Hepatic stellate cell (primary cell): Measurements from ENCODE around the gene KRTAP5-11.
"Not testable (repeated sequence)": the region's sequence is repeated elsewhere in the genome, so short reads cannot be mapped to it uniquely, and the experiment has no call there.

Experiments
- DNase-seq: peaks from one replicate; pipeline ENCODE4 v3.0.0; 2011; ENCODE audit warnings: low spot score

KRTAP5-11 gene

DNA sequence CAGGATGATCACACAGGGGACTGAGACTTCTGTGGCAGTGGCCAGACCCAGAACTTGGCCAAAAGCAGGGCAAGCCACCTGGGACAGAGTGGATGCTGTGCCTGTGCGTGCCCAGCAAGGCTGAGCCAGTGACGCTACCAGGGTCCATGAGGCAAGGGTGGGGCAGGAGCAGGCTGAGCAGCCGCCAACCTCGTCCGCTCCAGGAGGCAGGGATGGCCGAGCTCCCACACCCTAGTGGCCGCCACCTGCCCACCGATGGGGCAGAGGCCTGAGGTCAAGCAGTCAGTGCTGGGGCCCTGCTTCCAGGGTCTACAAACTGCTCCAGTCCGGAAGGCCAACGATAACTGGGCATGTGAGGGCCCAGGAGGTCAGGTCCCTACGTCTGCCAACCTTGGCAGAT lies 27.2 kb downstream of the KRTAP5-11 start:
- no peak for DNase-seq

DNA sequence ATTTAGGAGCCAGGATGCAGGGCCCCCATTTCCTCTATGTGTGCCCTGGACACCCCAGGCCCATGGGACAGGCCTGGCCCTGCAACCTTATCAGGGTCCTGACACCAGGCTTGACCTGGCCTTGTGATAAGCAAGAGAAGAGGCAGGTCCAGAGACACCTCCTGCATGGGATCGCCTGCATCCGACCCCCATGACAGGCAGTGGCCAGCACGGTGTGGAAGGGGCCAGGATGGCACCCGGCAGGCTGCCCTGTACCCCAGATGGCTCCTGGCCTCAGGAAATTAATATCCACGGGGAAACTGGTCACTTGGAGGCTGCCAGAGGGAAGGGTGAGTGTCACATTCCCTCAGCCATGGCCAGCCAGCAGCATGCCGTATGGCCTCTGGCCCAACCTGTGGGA lies 27.7 kb downstream of the KRTAP5-11 start:
- DNase-seq, result no peak

DNA sequence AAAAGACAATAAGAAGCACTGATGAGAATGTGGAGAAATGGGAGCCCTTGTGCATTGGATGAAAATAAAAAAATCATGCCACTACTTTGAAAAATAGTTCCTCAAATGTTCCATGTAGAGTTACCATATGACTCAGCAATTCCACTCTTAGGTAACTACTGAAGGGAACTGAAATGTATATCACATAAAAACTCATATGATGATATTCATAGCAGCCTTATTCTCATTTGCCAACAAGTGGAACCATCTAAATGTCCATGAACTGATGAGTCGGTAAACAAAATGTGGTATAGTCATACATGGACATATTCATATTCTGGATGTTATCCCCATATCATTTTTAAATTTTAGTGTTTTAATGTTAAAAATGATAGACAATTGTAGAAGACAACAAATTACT lies 31.0 kb downstream of the KRTAP5-11 start:
- no peak for DNase-seq

DNA sequence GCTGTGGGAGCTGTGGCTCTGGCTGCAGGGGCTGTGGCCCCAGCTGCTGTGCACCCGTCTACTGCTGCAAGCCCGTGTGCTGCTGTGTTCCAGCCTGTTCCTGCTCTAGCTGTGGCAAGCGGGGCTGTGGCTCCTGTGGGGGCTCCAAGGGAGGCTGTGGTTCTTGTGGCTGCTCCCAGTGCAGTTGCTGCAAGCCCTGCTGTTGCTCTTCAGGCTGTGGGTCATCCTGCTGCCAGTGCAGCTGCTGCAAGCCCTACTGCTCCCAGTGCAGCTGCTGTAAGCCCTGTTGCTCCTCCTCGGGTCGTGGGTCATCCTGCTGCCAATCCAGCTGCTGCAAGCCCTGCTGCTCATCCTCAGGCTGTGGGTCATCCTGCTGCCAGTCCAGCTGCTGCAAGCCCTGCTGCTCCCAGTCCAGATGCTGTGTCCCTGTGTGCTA lies 33.9 kb downstream of the KRTAP5-11 start:
- no peak for DNase-seq

DNA sequence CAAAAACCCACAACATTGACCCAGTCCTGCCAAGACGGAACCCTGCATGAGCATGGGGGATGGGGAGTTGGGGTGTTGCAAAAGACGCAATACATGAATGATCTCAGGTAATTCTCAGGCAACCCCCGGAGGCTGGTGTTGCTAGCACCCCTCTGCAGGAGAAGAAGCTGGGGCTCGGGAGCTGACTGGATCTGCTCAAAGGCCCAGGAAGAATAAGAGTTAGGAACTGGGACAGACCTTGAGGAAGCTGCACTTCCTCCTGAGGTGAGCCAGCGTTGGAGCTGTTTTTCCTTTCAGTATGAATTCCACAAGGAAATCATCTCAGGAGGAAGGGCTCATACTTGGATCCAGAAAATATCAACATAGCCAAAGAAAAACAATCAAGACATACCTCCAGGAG lies 34.6 kb downstream of the KRTAP5-11 start, which contains the start of gene KRTAP5-9:
Gene KRTAP5-9, plus strand, starts transcription at position 301 of the 400 bp plus-strand sequence. CDS start 238 bp downstream, outside the sequence.
- DNase-seq, result no peak

DNA sequence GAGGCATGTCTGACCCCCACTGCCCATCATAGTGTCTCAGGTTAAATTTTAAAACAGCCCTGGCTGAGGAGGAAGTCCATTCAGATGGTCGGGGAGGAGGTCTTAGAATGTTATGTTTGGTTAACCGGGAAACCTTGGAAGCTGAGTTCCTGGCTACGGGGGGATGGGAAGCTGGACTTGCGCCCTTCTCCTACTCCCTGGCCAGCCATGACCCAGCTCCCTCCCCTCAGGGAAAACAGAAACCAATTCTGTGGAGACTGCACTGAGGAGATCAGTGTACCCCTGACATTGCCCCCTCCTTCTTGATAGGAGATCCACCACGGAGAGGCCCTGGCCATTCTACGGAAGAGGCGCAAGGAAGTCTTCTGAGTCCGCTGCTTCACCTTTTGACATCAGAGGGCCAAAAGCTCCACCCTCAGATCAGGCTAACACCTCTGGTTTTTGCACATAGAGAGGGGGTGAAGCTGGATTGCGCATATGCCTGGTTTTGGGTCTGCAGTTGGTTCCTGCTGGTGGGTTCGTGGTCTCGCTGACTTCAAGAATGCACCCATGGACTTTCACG lies 37.2 kb downstream of the KRTAP5-11 start:
- no peak for DNase-seq

DNA sequence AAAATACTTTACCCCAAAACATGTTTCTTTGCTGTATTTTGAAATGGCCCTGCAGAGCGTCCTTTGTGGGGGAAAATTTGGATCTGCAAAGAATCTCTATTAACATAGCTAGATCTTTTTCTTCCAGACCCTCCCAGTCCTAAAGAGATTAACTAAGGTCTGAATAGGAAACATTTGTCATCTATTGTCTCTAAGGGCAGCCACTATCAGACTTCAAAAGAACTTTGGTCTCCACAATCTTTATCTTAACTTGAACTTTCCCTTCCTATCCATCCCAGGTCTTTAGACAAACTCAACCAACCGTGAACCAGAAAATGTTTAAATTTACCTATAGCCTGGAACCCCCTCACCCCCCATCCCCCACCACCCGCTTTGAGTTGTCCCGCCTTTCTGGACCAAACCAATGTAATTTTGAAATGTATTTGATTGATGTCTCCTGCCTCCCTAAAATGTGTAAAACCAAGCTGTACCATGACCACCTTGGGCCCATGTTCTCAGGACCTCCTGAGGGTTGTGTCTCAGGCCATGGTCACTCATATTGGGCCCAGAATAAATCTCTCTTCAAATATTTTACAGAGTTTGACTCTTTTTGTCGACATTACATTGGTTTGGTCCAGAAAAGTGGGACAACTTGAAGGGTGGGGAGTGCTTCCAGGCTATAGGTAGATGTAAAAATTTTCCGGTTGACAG lies 38.0 kb downstream of the KRTAP5-11 start:
- no peak for DNase-seq

DNA sequence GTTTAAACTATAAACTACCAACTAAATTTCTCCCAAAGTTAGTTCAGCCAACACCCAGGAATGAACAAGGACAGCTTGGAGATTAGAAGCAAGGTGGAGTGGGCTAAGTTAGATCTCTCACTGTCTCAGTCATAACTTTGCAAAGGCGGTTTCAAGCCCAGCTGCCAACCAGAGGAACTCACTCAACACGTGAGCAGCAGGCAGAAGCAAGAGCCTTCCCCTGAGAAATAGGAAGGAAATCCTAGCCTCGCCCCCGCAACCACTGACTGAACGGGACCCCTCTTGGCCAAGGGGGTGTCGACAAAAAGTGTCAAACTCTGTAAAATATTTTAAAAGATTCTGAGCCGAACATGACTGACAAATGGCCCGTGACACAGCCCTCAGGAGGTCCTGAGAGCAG lies 38.8 kb downstream of the KRTAP5-11 start:
- no peak for DNase-seq

DNA sequence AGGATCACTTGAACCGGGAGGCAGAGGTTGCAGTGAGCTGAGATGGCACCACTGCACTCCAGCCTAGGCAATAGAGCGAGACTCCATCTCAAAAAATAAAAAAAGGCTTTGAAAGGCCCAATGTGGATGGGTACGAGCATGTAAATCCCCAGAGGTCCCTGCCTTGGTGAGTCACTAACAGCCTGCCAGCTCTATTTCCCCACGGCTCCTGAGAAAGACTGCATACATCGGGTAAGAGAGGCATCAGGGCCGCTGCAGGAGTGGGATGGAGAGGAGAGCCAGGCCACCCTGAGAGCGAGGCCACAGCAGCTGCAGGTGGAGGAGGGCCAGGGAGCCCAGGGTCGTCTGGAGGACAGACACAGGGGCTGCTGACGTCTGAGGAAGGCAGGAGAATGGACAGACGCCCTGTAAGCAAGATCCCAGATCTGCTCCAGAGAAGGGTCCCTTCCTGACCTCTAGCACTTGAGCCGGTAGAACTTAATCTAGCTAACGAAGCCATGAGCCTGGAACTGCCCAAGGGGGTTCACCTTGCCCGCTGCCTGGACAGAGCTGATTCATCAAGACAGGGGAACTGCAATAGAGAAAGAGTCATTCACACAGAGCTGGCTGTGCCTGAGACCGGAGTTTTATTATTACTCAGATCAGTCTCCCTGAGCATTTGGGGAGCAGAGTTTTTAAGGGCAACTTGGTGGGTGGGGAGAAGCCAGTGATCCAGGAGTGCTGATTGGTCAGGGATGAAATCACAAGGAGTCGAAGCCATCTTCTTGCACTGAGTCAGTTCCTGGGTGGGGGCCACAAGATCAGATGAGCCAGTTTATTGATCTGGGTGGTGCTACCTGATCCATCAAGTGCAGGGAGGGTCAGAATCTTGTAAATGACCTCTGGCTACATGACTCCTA lies 39.5 kb downstream of the KRTAP5-11 start:
- DNase-seq, result no peak

DNA sequence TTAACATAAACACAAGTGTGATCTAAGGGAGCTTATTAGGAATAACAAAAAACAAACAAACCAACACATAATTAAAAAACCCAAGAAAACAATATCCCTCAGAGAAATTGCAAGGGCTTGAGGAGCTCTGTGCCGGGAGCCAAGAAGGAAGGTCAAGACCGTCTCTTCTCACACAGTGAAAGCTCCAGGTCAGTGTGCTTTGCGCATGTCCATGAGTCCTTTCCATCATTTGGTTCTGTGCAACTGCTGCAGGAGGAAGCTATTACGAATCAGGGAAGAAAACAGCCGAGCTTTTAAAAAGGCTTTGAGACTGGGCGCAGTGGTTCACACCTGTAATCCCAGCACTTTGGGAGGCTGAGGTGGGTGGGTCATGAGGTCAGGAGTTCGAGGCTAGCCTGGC lies 40.3 kb downstream of the KRTAP5-11 start:
- no peak for DNase-seq

DNA sequence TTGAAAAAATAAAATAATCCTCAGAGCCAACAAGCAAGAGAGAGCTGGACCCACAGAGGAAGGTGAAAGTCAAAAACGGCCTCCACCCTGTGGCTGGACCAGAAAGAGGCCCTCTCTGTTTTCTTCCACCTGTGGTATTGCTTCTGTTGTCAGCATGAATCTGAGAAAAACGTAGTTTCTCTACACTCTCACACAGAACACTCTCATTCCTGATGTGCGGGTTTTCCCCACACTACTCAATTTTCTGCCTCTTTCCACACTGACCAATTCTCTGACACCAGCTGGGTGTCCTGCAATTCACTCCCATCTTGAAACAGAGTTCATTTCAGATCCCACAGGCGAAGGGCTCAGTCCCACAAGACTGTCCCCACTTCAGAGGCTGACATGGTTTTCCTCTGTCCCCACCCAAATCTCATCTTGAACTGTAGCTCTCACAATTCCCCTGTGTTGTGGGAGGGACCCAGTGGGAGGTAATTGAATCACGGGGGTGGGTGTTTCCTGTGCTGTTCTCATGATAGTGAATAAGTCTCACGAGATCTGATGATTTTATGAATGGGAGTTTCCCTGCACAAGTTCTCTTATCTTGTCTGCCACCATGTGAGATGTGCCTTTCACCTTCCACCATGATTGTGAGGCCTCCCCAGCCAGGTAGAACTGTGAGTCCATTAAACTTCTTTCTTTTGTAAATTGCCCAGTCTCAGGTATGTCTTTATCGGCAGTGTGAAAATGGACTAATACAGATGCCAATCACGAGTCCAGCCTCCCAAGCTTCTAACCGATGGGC lies 42.0 kb downstream of the KRTAP5-11 start:
- not testable (repeated sequence) for DNase-seq

DNA sequence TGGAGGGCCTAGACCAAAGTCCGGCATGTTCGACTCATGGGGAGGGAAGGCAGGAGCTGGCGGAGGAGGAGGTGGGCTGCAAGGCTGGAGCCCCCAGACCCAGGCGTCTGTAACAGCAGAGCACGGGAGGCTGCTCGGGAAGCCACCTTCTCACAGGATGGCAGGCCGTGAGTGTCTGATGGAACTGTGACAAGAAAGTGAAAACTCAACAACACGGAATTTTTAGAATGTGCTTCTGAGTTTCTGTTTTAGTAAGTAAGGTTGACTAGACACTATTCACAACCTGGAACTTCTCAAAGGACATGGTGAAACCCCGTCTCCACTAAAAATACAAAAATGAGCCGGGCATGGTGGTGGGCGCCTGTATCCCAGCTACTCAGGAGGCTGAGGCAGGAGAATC lies 42.7 kb downstream of the KRTAP5-11 start:
- not testable (repeated sequence) for DNase-seq

DNA sequence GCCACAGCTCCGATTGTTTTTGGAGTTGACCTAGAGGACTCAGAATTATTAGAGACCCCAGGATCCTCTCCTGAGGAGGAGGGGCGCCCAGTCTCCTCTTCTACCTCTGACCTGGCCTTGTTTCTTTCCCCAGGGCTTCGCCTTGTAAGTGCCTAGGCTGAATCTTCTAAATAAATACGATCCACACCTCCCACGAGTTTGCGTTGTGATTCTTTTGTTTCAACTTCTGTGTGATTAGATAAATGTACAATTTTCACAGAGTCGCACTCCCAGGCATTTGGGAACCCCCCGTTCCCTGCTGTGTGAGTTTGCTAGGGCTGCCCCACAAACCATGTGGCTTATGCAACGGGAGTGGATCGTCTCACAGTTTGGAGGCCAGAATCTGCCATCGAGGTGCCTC lies 43.7 kb downstream of the KRTAP5-11 start:
- DNase-seq, result no peak

DNA sequence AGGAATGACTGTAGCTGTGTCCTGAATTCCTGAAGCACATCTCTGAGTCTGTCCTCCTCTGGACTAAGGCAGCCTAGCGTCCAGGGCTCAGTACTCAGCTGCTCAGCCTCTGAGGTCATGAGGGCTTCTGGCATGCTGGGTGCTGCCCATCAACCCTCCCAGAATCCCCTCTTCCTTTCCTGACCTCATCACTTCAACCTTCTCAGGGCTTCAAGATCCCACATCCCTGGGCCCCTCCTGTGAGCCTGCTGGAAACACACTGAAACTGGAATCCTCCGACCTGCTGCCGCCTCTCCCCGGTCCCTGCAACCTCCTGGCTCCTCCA lies 44.0 kb downstream of the KRTAP5-11 start:
- no peak for DNase-seq

DNA sequence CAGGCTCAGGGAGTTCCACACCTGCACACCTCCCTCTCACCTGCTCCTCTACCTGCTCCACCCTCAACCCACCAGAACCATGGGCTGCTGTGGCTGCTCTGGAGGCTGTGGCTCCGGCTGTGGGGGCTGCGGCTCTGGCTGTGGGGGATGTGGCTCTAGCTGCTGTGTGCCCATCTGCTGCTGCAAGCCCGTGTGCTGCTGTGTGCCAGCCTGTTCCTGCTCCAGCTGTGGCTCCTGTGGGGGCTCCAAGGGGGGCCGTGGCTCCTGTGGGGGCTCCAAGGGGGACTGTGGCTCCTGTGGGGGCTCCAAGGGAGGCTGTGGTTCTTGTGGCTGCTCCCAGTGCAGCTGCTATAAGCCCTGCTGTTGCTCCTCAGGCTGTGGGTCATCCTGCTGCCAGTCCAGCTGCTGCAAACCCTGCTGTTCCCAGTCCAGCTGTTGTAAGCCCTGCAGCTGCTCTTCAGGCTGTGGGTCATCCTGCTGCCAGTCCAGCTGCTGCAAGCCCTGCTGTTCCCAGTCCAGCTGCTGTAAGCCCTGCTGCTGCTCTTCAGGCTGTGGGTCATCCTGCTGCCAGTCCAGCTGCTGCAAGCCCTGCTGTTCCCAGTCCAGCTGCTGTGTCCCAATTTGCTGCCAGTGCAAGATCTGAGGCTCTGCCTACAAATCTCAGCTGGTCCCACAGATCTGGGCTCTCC lies 44.6 kb downstream of the KRTAP5-11 start, which contains the start of gene KRTAP5-8:
Gene KRTAP5-8, plus strand, starts transcription at position 49 of the 689 bp plus-strand sequence. Its CDS starts 31 bp downstream, at position 80.
- not testable (repeated sequence) for DNase-seq

DNA sequence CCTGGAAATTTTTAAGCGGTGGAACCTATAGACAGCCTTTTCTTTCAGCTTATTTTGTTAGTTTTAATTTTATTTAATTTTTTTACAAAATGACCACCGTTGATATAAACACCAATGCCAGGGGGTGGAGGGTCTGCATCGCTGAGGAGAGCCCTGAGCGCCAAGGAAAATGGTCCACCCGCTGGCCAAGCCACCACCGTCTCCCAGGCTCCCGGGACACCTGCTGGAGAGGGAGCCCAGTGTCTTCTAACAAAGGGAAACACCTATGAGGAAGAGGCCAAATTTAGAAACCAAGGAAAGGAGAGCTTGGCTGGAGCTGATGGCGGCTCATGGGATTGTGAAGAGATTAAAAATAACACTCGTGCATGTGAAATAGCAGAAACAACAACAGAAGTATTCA lies 45.1 kb downstream of the KRTAP5-11 start:
- DNase-seq, result no peak

DNA sequence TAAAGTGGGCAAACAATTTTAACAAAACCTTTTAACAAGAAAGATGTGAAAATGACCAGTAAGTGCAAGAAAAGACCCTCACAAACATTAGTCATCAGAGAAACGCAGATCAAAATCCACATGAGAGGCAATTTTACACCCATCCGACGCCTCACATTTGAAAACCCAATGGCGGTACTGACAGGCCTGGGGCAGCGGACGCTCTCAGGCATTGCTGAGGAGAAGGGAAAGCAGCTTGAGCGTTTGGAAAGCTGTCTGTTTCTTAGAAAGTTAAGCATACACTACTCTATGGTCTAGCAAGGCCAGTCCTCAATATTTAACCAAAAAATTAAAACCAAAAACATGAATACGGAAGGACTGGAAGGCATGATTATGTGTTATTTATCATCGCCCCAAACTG lies 46.9 kb downstream of the KRTAP5-11 start:
- DNase-seq, result no peak

DNA sequence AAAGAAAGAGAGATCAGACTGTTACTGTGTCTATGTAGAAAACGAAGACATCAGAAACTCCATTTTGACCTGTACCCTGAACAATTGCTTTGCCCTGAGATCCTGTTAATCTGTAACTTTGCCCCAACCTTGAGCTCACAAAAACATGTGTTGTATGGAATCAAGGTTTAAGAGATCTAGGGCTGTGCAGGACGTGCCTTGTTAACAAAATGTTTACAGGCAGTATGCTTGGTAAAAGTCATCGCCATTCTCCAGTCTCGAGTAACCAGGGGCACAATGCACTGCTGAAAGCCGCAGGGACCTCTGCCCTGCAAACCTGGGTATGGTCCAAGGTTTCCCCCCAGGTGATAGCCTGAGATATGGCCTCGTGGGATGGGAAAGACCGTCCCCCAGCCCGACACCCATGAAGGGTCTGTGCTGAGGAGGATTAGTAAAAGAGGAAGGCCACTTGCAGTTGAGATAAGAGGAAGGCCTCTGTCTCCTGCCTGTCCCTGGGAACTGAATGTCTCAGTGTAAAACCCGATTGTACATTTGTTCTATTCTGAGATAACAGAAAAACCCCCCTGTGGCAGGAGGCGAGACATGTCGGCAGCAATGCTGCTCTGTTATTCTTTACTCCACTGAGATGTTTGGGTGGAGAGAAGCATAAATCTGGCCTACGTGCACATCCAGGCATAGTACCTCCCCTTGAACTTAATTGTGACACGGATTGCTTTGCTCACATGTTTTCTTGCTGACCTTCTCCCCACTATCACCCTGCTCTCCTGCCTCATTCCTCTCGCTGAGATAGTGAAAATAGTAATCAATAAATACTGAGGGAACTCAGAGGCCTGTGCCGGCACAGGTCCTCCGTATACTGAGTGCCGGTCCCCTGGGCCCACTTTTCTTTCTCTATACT lies 47.7 kb downstream of the KRTAP5-11 start:
- DNase-seq, result not testable (repeated sequence)

DNA sequence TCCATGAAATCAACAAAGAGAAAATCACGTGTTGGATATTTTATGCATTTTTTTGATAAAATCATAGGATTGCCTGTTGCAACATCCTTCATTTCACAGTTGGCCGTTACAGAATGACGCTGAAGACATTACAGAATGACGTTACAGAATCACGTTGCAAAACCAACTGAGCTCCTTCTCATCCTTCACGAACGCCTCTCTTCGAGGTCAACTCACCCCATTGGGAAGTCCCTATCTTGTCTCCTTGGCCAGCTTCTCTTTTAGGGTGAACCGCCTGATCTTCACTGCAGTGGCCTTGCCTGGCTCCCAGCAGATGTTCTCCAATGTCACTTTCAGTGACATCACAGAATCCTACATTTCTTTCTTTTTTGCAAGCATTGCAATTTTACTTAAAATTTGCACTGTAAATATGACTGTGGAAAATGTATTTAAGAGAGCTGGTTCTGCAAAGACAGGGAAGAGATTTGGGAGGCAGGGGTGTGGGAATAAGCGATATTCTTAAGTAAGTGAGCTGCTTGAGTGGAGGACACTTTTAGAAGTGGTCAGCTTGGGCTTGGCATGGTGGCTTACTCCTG lies 50.6 kb downstream of the KRTAP5-11 start:
- DNase-seq, result no peak
